K562 (cell line): ENCODE measurements around the gene ATCAY. TPM values are rescaled to one million over a fixed set of nuclear protein-coding genes. Genes with fewer than 3 reads are reported as not detected.
A peak's percentile ranks its signal among the peaks of the same experiment; 100 is the strongest.

Experiments
- CC2D1A ChIP-seq: fragments of 450-650 bp; IDR thresholded peaks from 2 replicates; pipeline ENCODE4 v1.6.1; 2017; ENCODE audit warnings: mild to moderate bottlenecking
- FOXM1 ChIP-seq, 2 experiments: fragments of 450-650 bp in 1 of 2; sonication (generic) in 1 of 2; formaldehyde crosslinking in 1 of 2; IDR thresholded peaks; 2 replicates each; pipeline versions ENCODE4 v1.6.1 to v1.9.0; 2017 to 2022; ENCODE audit warnings: low read depth in 2 of 2, mild to moderate bottlenecking in 2 of 2, missing genetic modification reagents in 1 of 2, moderate library complexity in 1 of 2
- LCOR ChIP-seq: sonication (generic); formaldehyde crosslinking; IDR thresholded peaks from 2 replicates; pipeline ENCODE4 v1.8.0; 2022; ENCODE audit warnings: mild to moderate bottlenecking, missing genetic modification reagents
- MAZ ChIP-seq, 2 experiments: fragments of 450-650 bp in 1 of 2; sonication (generic) in 1 of 2; formaldehyde crosslinking; IDR thresholded peaks in 1 of 2; conservative IDR thresholded peaks in 1 of 2; 2 replicates each; pipeline versions ENCODE4 v1.4.0 to v1.5.0; 2020; ENCODE audit warnings: mild to moderate bottlenecking in 1 of 2, missing genetic modification reagents in 1 of 2
- NEUROD1 ChIP-seq: fragments of 150-350 bp; IDR thresholded peaks from 2 replicates; pipeline ENCODE4 v1.6.1; 2014; ENCODE audit warnings: borderline replicate concordance, low read length, low read depth; ENCODE audit not compliant: partially characterized antibody
- RB1 ChIP-seq: fragments of 450-650 bp; IDR thresholded peaks from 2 replicates; pipeline ENCODE4 v1.6.1; 2017; ENCODE audit warnings: low read depth, mild to moderate bottlenecking
- RNF2 ChIP-seq: sonication (generic); IDR thresholded peaks from 2 replicates; pipeline ENCODE4 v1.6.1; 2016
- STAG1 ChIP-seq: sonication (generic); formaldehyde crosslinking; IDR thresholded peaks from 2 replicates; pipeline ENCODE4 v1.5.0; 2020; ENCODE audit warnings: missing genetic modification reagents, borderline replicate concordance
- XRCC5 ChIP-seq: fragments of 200-400 bp; formaldehyde crosslinking; IDR thresholded peaks from 2 replicates; pipeline ENCODE4 v1.6.1; 2017; ENCODE audit warnings: low read depth, mild to moderate bottlenecking, low read length
- ZC3H11A ChIP-seq: IDR thresholded peaks from 2 replicates; pipeline ENCODE4 v1.6.1; 2012; ENCODE audit warnings: low read depth, low read length, improper control_type of control experiment
- ZNF778 ChIP-seq: fragments of 450-650 bp; formaldehyde crosslinking; IDR thresholded peaks from 2 replicates; pipeline ENCODE4 v1.4.0; 2020; ENCODE audit warnings: mild to moderate bottlenecking, moderate library complexity
- polyA plus RNA-seq, 8 experiments: library from polyadenylated mRNA; depleted of rRNA in 4 of 8; stranded (reverse) in 5 of 8; unstranded in 3 of 8; fragments of >200 nt; fragmentation: Nextera tagmentation in 2 of 8; fragmentation: Illumina TruSeq in 1 of 8; extraction: Ambion mirVana in 2 of 8; extraction: Trizol in 1 of 8; gene quantifications; 2 replicates each; pipeline versions ENCODE4 v1.2.1 to v1.2.3, GENCODE V29; 2011 to 2014; ENCODE audit warnings: inconsistent platforms in 1 of 8, missing spikeins in 1 of 8
- total RNA-seq, 7 experiments: library from RNA; depleted of rRNA in 6 of 7; stranded (reverse); fragments of >200 nt in 6 of 7; fragmentation: Illumina TruSeq in 2 of 7; extraction: Trizol in 2 of 7; gene quantifications; 2 replicates each; pipeline versions ENCODE4 v1.2.1 to v1.2.3, GENCODE V29; 2011 to 2021; ENCODE audit warnings: low replicate concordance in 1 of 7
- TF ChIP-seq, protein P1 (sequence below), 3 experiments: IDR thresholded peaks in 2 of 3; conservative IDR thresholded peaks in 1 of 3; 2 replicates each; pipeline ENCODE4 v1.5.1; 2011 to 2012; ENCODE audit warnings: low read length in 3 of 3, mild to moderate bottlenecking in 3 of 3, control low read depth in 2 of 3, improper control_type of control experiment in 1 of 3, inconsistent platforms in 1 of 3, low read depth in 1 of 3, mixed read lengths in 1 of 3, moderate library complexity in 1 of 3; ENCODE audit not compliant: insufficient read depth in 2 of 3
- TF ChIP-seq, protein P2 (sequence below): sonication (generic); formaldehyde crosslinking; IDR thresholded peaks from 2 replicates; pipeline ENCODE4 v1.8.1; 2023; ENCODE audit warnings: mild to moderate bottlenecking, missing genetic modification reagents
- TF ChIP-seq, protein P3 (sequence below): fragments of 450-650 bp; formaldehyde crosslinking; IDR thresholded peaks from 2 replicates; pipeline ENCODE4 v1.4.0; 2020; ENCODE audit warnings: mild to moderate bottlenecking, moderate library complexity
- TF ChIP-seq, protein P4 (sequence below): fragments of 450-650 bp; IDR thresholded peaks from 2 replicates; pipeline ENCODE4 v1.6.1; 2014; ENCODE audit warnings: low read depth, mild to moderate bottlenecking, moderate library complexity, borderline replicate concordance

Gene ATCAY
- total and polyA plus RNA-seq, 9 of the 15 experiments (the other 6 are each of a cell fraction or from before 2014, with no cell fraction given): not detected

DNA sequence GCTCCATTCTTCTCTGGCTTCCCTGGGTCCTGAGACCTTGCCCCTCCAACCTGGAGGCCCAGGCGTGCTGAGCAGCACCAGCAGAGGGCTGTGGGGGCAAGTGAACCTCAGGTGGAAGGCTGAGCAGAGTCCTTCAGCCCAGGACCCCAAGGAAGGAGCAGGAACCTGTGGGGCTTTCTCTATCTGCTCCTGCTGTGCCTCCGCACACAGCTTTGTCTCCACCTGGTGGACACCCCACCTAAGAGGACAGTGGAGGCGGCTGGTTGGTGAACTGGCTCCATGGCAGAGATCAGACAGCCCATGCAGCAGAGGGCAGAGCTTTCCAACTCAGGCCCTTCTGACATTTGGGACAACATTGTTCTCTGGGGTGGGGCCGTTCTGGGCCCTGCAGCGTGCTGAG, 31.4 kb upstream of the ATCAY start (continued):
- TF ChIP-seq, protein P1, sequence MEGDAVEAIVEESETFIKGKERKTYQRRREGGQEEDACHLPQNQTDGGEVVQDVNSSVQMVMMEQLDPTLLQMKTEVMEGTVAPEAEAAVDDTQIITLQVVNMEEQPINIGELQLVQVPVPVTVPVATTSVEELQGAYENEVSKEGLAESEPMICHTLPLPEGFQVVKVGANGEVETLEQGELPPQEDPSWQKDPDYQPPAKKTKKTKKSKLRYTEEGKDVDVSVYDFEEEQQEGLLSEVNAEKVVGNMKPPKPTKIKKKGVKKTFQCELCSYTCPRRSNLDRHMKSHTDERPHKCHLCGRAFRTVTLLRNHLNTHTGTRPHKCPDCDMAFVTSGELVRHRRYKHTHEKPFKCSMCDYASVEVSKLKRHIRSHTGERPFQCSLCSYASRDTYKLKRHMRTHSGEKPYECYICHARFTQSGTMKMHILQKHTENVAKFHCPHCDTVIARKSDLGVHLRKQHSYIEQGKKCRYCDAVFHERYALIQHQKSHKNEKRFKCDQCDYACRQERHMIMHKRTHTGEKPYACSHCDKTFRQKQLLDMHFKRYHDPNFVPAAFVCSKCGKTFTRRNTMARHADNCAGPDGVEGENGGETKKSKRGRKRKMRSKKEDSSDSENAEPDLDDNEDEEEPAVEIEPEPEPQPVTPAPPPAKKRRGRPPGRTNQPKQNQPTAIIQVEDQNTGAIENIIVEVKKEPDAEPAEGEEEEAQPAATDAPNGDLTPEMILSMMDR (IDR thresholded peaks at IDR 0.05 in 2 of 3, conservative IDR thresholded peaks at IDR 0.05 in 1 of 3; ENCODE audit: insufficient read depth in 2 of 3, low read depth in 1 of 3, low read length in 3 of 3): peak; percentile 87 to 90 (median 89)
- TF ChIP-seq RB1: 0 out of 2 replicates have a peak, but pooled peaks have one; percentile 56
- no peak for TF ChIP-seq ZNF778
- no peak for TF ChIP-seq FOXM1 (IDR thresholded peaks at IDR 0.05; ENCODE audit: low read depth)
- TF ChIP-seq FOXM1 (CRISPR knock-in tag; IDR thresholded peaks at IDR 0.05; ENCODE audit: low read depth): no peak
- TF ChIP-seq RNF2: no peak
- no peak for TF ChIP-seq NEUROD1
- TF ChIP-seq XRCC5: peak; percentile 39; the same call in 1 of the 2 replicates
- TF ChIP-seq, protein P2, sequence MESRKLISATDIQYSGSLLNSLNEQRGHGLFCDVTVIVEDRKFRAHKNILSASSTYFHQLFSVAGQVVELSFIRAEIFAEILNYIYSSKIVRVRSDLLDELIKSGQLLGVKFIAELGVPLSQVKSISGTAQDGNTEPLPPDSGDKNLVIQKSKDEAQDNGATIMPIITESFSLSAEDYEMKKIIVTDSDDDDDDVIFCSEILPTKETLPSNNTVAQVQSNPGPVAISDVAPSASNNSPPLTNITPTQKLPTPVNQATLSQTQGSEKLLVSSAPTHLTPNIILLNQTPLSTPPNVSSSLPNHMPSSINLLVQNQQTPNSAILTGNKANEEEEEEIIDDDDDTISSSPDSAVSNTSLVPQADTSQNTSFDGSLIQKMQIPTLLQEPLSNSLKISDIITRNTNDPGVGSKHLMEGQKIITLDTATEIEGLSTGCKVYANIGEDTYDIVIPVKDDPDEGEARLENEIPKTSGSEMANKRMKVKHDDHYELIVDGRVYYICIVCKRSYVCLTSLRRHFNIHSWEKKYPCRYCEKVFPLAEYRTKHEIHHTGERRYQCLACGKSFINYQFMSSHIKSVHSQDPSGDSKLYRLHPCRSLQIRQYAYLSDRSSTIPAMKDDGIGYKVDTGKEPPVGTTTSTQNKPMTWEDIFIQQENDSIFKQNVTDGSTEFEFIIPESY: 0 out of 2 replicates have a peak, but pooled peaks have one; percentile 33
- peak; percentile 79; the same call in 1 of the 2 replicates for TF ChIP-seq STAG1
- TF ChIP-seq, protein P3, sequence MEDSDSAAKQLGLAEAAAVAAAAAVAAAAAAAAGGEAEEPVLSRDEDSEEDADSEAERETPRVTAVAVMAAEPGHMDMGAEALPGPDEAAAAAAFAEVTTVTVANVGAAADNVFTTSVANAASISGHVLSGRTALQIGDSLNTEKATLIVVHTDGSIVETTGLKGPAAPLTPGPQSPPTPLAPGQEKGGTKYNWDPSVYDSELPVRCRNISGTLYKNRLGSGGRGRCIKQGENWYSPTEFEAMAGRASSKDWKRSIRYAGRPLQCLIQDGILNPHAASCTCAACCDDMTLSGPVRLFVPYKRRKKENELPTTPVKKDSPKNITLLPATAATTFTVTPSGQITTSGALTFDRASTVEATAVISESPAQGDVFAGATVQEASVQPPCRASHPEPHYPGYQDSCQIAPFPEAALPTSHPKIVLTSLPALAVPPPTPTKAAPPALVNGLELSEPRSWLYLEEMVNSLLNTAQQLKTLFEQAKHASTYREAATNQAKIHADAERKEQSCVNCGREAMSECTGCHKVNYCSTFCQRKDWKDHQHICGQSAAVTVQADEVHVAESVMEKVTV (CRISPR knock-in tag): peak; percentile 56; the same call in 1 of the 2 replicates
- peak in 1 of 2 experiments; percentile 55; a peak in 1 of 4 replicates for TF ChIP-seq MAZ (CRISPR knock-in tag; conservative IDR thresholded peaks at IDR 0.05 in 1 of 2, IDR thresholded peaks at IDR 0.05 in 1 of 2)
- 0 out of 2 replicates have a peak, but pooled peaks have one; percentile 68 for TF ChIP-seq ZC3H11A
- 0 out of 2 replicates have a peak, but pooled peaks have one; percentile 26 for TF ChIP-seq LCOR (CRISPR knock-in tag)
- TF ChIP-seq CC2D1A: peak; percentile 60; the same call in 1 of the 2 replicates
- TF ChIP-seq, protein P4, sequence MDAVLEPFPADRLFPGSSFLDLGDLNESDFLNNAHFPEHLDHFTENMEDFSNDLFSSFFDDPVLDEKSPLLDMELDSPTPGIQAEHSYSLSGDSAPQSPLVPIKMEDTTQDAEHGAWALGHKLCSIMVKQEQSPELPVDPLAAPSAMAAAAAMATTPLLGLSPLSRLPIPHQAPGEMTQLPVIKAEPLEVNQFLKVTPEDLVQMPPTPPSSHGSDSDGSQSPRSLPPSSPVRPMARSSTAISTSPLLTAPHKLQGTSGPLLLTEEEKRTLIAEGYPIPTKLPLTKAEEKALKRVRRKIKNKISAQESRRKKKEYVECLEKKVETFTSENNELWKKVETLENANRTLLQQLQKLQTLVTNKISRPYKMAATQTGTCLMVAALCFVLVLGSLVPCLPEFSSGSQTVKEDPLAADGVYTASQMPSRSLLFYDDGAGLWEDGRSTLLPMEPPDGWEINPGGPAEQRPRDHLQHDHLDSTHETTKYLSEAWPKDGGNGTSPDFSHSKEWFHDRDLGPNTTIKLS: 0 out of 2 replicates have a peak, but pooled peaks have one; percentile 17
